22Rv1 (cell line): ENCODE data around the gene NOVA2.
"Not testable (repeated sequence)": the region's sequence is repeated elsewhere in the genome, so short reads cannot be mapped to it uniquely, and the experiment has no call there.

Experiments used
- H3K27ac ChIP-seq: fragments of 450-650 bp; 2 replicates; pipeline ENCODE4 v1.5.1; 2017
- CTCF ChIP-seq: fragments of 450-650 bp; IDR thresholded peaks from 2 replicates; pipeline ENCODE4 v1.5.1; 2017; ENCODE audit warnings: mild to moderate bottlenecking
- ZFX ChIP-seq: fragments of 450-650 bp; IDR thresholded peaks from 2 replicates; pipeline ENCODE4 v1.6.1; 2017; ENCODE audit warnings: antibody characterized with exemption, borderline replicate concordance

The NOVA2 gene

GRCh38 chr19:45897261-45897812, 76.3 kb downstream of the NOVA2 start:
- TF ChIP-seq CTCF (no peak), ZFX (no peak)

GRCh38 chr19:45895983-45896599, 77.6 kb downstream of the NOVA2 start:
- not testable (repeated sequence) for H3K27ac ChIP-seq

More at GRCh38 chr19:45897261-45897812, 76.3 kb downstream of the NOVA2 start:
- no peak overlapping the region for H3K27ac ChIP-seq

- TF ChIP-seq CTCF = no peak
- TF ChIP-seq ZFX = no peak
- H3K27ac ChIP-seq = no peak overlapping the region
These were observed 78.1 kb downstream of the NOVA2 start for GRCh38 chr19:45895519-45895972.

- H3K27ac ChIP-seq = no peak overlapping the region
- TF ChIP-seq ZFX (no peak), CTCF (no peak)
These were observed 82.8 kb downstream of the NOVA2 start for GRCh38 chr19:45890877-45891276.

- H3K27ac ChIP-seq = no peak overlapping the region; the same call in 1 of the 2 replicates
- no peak for TF ChIP-seq ZFX
- TF ChIP-seq CTCF = no peak
These were observed 84.3 kb downstream of the NOVA2 start for GRCh38 chr19:45889210-45889885.

GRCh38 chr19:45887200-45887710, 86.4 kb downstream of the NOVA2 start:
- TF ChIP-seq ZFX (no peak), CTCF (no peak)
- H3K27ac ChIP-seq = peak overlapping the region; percentile 100

- peak overlapping the region; percentile 100 for H3K27ac ChIP-seq
- TF ChIP-seq ZFX = no peak
- no peak for TF ChIP-seq CTCF
These were observed 87.1 kb downstream of the NOVA2 start for GRCh38 chr19:45886427-45887199.
